OCI-M1 (cell line): Measurements from ENCODE around the gene PIERCE2.
A peak's percentile ranks its signal among the peaks of the same experiment; 100 is the strongest.
"Not testable (repeated sequence)": the region's sequence is repeated elsewhere in the genome, so short reads cannot be mapped to it uniquely, and the experiment has no call there.

Experiments
- DNase-seq: peaks from one replicate; lab custom pipeline; 2025; lab: John Stamatoyannopoulos, UW

Gene PIERCE2, protein sequence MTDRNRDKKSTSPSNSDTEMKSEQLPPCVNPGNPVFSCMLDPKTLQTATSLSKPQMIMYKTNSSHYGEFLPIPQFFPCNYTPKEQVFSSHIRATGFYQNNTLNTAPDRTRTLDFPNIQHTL

DNA sequence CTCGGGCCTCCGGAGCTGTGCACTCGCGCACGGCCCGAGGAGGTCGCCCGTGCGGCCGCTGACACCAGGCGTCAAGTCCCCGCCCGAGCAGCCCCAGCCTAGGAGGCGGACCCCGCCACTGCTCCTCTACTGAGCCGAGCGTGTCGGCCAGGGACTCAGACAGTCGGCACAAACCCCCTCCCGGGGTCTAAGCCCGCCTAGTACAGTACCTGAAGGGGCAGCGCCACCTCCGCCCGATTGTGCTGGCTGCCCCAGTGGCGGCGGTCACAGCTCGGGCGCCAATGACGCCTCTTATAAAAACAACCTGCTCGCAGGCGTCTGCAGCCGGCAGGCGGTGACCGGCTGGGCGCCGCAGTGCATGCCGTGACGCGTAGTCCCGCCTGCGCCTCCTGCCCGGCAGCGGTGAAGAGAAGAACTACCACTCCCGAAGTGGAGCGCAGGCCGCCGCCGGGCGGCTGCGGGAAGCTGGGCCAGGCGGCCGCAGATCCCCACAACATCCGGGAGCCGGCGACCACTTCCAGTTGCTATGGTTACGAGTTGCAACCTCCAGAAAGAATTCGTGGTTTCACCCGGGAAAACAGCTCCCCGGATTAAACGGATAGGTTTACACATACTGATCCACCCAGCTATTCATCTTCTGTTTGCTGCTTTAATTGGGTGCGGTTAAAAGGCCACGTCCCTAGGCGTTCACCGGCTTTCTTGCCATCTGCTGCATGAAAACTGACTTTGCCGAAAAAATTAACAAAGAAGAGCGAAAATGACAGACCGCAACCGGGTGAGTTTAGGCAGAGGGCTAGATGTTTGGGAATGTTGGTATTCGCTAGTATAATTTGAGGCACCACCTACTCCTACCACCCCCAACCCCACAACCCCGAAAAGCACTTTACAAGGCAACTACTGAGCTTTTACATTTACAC is at the start of gene PIERCE2, which contains the start of gene CCPG1:
Gene PIERCE2 (plus strand): TSS at position 484 of the 917 bp plus-strand sequence. CDS start 274 bp downstream, at position 758.
Gene CCPG1 (minus strand): TSS at position 348 of the 917 bp plus-strand sequence. CDS start 18,935 bp downstream, outside the sequence.
- peak; percentile 96 for DNase-seq

DNA sequence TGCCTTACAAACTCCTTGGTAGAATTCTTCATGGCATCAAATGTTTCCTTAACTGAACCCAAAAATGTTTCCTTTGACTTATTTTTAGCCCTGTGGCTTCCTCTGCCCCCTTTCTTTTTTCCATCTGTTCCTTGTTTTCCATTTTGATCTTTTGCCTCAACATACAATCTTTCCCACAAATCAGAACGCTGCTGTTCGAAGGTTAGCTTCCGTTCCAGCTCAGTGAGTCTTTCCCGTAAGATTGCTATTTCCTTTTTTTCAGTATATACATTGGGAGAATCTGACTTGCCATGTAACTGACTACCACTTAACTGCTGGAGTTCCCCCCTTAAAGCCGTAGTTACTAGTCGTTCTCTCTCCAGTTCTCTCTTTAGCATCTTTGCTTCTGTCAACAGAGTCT is 48.0 kb upstream of the PIERCE2 start:
- no peak for DNase-seq

DNA sequence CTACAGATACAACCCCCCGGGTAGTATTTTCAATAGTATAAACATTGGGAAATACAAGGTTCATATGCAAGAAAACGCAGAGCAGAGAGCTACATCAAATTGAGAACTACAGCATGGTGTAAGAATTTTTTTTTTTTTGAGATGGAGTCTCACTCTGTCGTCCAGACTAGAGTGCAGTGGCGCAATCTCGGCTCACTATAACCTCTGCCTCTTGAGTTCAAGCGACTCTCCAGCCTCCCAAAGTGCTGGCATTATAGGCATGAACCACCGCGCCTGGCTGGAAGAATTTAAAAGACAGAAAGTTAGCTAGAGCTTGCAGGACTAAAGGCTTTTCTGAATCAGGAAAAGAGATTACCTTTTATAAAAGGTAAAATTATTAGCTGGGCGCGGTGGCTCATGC is 47.2 kb upstream of the PIERCE2 start:
- no peak for DNase-seq

DNA sequence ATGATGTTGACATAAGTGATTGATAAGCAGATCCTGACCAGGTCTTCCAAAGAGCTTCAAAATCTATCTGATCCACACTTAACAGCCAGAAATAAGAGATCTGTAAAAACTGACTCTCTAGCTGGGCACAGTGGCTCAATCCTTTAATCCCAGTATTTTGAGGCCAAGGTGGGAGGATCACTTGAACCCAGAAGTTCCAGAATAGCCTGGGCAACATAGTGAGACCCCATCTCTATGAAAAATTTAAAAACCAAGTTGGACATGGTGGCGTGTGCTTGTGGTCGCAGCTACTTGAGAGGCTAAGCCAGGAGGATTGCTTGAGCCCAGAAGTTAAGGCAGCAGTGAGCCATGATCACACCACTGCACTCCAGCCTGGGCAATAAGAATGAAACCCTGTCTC is 45.7 kb upstream of the PIERCE2 start:
- DNase-seq = no peak

DNA sequence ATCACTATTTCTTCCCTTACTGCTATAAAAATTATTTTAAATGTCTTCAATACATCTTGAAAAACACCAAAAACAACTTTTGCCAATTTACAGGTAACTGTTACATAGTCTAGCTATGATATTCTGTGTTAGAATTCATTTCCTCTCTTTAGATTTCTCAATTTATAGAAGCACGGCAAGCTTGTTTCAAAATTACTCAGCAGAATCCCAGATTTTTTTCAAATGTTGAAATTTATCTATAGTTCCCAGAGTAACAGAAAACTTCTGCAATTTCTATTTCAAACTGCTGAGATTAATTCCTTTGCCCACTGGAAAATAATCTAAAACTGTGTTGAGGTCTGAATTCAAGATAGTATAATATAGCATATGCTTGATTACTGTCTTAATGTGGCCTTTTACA is 41.3 kb upstream of the PIERCE2 start:
- DNase-seq = peak; percentile 9

DNA sequence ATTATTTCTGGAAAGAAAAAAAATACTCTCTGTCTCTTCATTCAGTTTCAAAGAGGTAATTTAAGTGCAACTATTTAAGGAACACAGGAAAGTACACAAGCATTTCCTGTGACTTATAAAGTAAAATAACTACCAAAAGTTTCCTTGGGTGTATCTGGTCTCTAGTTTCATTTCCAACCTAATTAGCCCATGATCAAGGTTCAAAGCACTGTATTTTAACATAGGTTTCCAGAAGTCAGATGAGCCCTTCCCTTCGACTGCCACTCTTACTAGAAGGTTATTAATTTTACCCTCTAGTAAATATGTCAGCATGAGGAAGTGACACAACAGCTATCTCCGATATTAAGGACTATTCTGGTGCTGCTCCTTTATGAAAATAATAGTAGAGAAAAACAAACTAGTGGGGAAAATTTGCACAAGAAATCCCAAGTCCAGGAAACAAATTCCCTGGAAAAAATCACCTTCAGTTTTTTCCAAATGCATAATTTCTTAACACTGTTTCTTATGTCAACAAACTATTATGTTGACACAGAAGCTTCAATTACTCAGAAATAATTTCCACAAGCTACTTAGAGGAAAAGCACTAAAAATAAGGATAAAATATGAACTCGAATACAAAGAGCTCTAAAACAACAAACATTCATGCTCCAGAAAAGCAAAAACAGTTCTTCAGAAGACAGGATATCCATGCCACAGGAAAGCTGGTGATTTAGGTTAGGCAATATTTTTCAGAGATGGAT is 35.4 kb upstream of the PIERCE2 start:
- DNase-seq = no peak

DNA sequence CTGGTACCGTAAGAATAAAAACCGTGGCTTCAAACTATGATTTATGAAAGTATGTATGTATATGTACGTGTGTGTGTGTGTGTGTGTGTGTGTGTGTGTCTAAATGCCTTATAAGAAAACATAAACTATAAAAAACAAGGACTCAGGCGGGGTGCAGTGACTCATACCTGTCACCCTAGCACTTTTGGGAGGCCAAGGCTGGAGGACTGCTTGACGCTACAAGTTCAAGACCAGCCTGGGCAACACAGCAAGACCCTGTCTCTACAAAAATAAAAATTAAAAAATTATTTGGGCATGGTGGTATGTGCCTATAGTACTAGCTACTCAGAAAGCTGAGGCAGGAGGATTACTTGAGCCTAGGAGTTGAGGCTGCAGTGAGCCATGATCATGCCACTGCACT is 29.2 kb upstream of the PIERCE2 start:
- DNase-seq = no peak

DNA sequence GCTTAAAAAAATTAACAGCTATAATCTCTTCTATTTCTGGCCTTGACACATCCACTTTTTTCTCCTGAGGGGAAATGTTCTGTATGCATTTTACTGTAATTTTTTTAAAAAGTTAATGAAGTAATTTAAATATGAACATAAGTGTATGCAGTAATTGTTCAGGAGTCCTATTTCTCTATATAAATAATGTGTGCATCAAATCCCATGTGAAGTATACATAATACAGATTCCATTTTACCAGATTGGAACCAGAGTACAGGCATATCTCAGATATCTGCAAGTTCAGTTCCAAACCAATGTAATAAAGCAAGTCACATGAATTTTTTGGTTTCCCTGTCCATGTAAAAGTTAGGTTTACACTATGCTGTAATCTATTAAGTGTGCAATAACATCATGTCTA is 26.7 kb upstream of the PIERCE2 start:
- DNase-seq = no peak

DNA sequence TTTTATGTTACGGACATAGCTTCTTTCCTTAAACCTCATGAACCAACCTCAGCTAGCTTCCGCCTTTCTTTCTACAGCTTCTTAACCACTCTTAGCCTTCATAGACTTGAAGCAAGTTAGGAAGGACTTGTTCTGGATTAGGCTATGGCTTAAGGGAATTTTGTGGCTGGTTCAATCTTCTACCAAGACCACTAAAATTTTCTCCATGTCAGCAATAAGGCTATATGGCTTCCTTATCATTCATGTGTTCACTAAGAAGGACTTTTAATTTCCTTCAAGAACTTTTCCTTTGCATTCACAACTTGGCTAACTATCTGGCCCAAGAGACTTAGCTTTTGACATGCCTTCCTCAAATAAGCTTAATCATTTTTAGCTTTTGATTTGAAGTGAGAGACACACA is 24.6 kb upstream of the PIERCE2 start:
- no peak for DNase-seq

DNA sequence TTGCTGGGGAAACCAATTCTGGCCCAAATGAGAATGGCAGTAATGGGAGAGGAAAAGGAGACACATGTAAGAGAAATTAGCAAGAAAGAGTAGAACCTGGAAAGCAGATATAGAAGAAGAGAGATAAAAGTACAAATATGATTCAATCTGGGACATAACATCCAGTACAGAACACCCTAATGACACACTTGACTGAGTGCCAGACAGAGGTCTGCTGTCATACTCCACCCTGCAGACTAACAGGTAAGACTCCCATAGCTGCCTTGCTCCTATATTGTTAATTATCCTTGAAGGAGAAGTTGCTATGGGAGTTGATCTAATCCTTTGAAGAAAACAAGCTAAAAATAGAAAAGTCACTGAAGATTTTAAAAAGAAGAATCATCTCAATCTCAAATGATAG is 21.3 kb upstream of the PIERCE2 start:
- no peak for DNase-seq

DNA sequence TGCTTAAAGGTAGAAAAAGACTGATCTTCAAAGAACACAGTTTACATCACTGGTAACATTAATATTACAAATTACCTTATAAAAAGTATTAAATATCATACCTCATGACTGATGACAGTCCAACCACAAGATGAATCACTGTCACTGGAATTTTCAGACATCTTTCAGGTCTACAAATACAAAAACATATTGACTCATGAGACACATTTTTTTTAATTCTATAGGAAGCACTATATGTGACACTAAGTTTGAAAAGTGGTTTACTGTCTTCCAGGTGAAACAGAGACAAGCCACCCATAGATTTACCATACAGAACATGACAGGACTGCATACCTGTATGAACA is 19.1 kb upstream of the PIERCE2 start:
- DNase-seq = no peak

DNA sequence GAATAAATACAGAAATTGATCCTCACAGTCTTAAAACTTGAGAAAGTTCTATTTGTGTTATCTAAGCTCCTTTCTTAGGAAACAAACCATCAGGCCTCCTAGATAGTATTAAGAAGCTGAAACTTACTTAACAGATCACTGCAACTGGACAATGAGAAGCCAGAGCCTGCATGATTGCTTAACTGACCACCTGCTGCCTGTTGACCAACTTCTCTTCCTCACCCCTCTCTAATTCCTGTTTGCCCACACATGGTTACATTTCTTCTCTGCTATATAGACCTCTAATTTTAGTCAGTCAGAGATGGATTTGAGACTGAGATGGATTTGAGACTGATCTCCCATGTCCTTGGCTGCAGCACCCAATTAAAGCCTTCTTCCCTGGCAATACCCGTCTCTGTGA is 13.6 kb upstream of the PIERCE2 start:
- DNase-seq = peak; percentile 40

DNA sequence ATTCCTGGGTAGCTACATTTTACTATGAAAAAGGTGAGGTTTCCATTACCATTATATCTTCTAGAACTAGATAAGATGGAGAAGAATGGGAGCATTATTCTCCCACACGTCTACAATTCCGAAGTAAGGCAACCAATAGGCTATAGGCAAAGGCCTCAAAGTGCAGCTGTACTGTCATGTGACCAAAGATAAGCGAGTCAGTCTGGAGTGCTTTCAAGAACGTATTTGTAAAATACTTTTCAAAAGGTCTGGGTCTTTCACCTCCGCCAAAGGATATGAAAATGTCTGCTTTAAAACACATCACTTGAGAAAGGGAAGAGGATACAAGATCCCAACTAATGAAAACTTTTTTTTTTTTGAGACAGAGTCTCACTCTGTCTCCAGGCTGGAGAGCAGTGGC is 10.1 kb upstream of the PIERCE2 start:
- DNase-seq = no peak

DNA sequence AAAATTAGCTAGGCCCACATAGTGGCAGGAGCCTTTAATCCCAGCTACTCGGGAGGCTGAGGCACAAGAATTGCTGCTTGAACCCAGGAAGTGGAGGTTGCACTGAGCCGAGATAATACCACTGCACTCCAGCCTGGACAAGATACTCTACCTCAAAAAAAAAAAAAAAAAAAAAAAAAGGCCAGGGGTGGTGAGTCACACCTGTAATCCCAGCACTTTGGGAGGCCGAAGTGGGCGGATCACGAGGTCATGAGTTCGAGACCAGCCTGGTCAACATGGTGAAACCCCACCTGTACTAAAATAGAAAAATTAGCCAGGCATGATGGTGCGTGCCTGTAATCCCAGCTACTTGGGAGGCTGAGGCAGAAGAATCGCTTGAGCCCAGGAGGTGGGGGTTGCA is 8.2 kb upstream of the PIERCE2 start:
- DNase-seq = not testable (repeated sequence)

DNA sequence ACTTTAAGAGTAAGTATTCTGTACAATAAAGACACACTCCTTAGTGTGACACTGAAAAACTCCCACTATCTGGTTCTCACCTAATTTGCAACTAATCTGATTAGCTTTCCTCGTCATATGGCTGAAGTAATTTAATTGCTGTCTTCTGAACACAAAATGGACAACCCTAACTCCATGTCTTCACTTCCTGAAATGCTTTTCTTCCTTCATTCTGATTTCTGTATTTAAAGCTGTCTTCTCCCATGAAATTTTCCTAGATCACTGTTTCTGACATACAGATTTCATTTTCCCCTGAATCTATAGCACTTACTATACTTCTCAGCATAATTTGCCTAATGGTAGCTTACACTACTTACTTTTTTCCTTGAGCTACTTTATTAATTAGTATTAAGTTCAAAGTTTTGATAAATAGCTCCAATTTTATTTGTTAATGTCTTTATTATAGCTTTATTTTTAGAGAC is 6.5 kb upstream of the PIERCE2 start:
- DNase-seq = peak; percentile 17

DNA sequence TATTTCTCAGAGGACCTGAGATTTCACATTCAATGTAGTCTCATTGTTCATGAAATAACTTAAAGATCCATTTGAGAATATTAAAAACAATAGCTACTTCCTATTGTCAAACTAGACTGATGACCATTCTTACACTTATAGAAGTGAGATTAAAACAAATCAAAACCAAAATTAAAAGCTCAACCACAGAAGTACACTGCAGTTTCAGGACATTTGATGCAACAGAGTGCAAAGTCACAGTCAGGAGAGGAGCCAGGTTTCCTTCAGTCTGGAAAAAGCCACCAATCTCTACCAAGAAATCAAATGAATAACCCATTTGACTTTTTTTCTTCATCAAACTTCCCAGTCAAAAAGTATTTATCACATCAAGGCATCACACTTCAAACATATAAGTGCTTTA is 5.6 kb upstream of the PIERCE2 start:
- DNase-seq = peak; percentile 81

DNA sequence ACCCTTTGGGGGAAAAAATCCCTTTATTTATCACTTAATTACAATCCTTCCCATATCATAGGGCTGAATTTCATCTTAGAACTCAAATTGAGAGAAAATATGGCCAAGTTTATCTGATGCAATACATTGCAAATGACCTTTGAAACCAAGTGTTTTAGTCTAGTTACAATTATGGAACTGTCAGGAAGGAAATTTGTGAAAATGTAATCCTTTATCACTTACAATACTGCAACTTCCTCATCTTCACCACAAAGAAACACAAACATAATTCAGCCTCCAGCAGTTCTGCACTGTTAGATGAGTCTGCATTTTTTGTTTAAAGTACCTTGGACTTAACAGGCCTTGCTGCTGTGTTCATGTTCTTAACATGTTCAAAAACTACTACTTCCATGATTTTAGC is 4.8 kb upstream of the PIERCE2 start:
- peak; percentile 97 for DNase-seq

DNA sequence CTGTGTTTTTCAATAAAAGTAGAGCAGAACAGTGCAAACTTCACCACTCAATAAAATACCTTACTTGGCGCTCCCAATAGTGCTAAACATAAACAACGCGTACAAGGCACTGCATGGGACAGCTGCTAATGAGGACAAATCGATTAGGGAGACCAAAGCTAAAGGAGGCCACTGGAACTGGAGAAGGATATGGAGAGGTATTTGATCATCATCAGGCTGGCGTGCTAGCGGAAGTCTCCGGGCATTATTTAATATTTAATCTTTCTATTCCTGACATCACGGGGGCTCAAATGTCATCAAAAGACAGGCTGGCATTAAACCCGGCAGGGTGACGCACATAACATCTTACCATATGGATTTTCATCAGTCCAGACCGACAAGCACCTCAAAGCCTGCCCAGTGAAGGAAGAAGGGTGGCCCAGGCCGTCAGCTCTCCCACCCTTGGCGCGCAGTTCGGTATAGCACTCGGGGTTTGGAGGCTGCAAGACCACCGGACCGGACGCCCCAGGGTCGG is 740 bp upstream of the PIERCE2 start:
- peak; percentile 79 for DNase-seq

DNA sequence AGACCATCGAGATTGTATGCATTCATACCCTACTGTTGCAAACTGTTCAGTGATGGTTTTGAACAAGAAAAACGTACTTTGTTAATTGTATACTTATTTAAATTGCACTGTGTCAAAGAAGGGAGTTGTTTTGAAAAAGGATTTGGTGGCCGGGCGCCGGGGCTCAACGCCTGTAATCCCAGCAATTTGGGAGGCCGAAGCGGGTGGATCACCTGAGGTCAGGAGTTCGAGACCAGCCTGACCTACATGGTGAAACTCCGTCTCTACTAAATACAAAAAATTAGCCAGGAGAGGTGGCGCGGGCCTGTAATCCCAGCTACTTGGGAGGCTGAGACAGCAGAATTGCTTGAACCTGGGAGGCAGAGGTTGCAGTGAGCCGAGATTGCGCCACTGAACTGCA is 681 bp downstream of the PIERCE2 start:
- not testable (repeated sequence) for DNase-seq

DNA sequence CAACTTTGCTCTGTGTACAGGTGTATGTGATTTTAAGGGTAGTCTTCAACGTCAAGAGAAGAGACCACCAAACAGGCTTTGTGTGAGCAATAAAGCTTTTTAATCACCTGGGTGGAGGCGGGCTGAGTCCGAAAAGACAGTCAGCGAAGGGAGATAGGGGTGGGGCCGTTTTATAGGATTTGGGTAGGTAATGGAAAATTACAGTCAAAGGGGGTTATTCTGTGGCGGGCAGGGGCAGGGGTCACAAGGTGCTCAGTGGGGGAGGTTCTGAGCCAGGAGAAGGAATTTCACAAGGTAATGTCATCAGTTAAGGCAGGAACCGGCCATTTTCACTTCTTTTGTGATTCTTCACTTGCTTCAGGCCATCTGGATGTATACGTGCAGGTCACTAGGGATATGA is 9.4 kb downstream of the PIERCE2 start:
- DNase-seq = not testable (repeated sequence)

DNA sequence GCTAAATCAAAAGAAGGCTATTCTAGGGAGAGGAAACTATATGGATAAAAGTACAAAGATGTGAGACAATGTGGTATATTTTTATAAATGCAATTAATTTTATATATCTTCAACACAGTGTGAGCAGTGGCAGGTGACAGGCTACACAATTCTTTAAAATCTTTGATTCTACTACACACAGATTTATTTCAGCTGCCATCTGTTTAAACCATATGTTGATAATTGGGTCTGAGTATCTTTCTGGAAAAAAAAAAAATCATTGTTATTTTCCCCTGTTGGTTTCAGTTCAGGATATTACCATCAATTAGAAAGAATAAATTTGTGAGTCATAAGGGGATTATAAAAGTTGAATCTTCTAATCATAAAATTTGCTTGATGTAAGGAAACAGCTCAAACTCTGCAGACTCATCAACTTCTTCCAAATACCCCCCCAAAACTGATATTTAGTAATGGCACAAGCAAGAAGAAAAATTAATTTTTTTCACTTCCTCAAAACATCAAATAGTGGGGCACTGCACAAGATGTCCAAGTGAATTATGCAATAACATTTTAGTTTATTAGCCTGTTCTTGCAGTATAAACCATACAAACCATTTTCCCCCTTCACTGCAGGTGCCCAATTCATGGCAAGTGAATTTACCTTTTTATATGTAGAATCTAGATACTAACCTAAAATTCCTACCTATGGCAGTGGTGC is 12.0 kb downstream of the PIERCE2 start:
- no peak for DNase-seq

DNA sequence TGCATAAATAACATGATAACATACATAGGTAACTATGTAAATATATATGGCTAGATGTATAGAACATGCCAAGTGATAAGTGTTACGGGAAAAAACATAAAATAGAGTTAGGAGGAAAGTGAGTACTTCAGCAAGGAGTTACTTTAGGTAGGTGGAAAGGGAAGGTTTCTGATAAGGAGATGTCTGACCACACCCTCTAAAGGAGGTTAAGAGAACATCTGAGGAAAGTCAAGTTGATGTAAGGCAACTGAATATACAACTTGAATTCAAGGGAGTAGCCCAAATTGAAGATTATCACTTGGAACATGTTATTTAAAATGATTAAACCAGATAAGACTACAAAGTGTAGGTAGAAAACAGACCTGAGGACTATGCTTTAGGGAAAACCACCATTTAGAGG is 13.8 kb downstream of the PIERCE2 start:
- peak; percentile 44 for DNase-seq
